GDM1 (cell line): ENCODE measurements around the gene LIPJ.
A peak's percentile ranks its signal among the peaks of the same experiment; 100 is the strongest.

Source experiments
- DNase-seq: peaks from one replicate; lab custom pipeline; 2025; lab: John Stamatoyannopoulos, UW

Gene LIPJ

GRCh38 chr10:88586462-88586861 lies at the start of gene LIPJ:
Gene LIPJ, plus strand, starts transcription at chr10:88586762. Its CDS starts 3,926 bp downstream, at chr10:88590688.
- no peak for DNase-seq

DNA sequence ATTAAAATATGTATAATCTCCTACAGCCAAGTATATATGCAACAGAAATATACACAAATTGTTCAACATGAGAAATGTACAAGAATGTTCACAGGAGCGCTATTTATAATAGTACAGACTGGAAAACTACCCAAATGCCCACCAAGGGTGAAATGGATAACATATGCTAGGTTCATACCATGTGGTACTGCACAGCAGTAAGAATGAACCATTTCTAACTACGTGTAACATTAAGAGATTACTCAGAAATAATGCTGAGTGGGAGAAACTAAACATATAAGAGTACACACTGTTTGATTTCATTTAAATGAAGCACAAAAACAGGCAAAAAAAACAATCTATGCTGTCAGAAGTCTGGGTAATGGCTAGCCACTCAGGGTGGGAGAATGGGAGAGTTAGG lies 49.2 kb upstream of the LIPJ start:
- no peak for DNase-seq

- no peak for DNase-seq
These were observed 48.5 kb upstream of the LIPJ start for GRCh38 chr10:88538048-88538447.

GRCh38 chr10:88540351-88540750 lies 46.2 kb upstream of the LIPJ start:
- DNase-seq: no peak

GRCh38 chr10:88541116-88541626 lies 45.4 kb upstream of the LIPJ start:
- no peak for DNase-seq

- DNase-seq: no peak
These were observed 44.0 kb upstream of the LIPJ start for GRCh38 chr10:88542522-88542921.

- DNase-seq: no peak
These were observed 42.3 kb upstream of the LIPJ start for GRCh38 chr10:88544140-88544870.

DNA sequence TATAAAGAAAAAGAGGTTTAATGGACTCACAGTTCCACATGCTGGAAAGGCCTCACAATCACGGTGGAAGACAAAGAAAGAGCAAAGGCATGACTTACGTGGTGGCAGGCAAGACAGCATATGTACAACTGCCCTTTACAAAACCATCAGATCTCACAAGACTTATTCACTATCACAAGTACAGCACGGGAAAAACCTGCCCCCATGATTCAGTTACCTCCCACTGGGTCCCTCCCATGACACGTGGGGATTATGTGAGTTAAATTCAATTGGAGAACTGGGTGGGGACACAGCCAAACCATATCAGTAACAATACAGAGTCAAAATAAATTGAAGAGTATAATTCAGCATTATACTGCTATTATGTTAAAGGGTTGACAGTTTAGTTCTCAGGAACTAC lies 41.2 kb upstream of the LIPJ start:
- no peak for DNase-seq

- no peak for DNase-seq
These were observed 40.1 kb upstream of the LIPJ start for GRCh38 chr10:88546497-88546896.

- DNase-seq: no peak
These were observed 35.3 kb upstream of the LIPJ start for GRCh38 chr10:88551246-88551645.

GRCh38 chr10:88553116-88553752 lies 33.3 kb upstream of the LIPJ start:
- DNase-seq: peak; percentile 66

DNA sequence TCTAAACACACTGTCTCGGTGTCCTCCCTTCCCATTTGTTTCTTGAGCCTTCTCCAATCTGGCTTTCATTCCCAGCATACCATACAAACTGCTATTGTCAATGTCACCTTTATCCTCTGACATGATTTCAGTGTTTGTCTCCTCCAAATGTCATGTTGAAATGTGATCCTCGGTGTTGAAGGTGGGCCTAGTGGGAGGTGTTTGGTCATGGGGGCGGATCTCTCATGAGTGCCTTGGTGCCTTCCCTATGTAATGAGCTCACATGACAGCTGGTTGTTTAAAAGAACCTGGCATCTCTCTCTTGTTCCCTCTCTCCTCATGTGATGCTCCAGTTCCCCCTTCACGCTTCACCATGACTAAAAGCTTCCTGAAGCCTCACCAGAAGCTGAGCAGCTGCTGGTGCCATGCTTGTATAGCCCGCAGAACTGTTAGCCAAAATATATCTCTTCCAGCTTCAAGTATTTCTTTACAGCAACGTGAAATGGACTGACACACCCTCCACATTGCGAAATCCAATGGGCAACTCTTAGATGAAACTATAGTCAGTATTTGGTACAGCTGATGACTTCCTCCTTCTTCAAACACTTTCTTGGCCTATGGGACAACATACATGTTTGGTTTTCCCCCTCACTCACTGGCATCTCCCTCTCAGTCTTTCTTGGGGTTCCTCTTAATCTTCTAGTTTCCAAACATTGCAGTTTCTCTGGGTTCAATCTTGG lies 31.2 kb upstream of the LIPJ start:
- DNase-seq: no peak

DNA sequence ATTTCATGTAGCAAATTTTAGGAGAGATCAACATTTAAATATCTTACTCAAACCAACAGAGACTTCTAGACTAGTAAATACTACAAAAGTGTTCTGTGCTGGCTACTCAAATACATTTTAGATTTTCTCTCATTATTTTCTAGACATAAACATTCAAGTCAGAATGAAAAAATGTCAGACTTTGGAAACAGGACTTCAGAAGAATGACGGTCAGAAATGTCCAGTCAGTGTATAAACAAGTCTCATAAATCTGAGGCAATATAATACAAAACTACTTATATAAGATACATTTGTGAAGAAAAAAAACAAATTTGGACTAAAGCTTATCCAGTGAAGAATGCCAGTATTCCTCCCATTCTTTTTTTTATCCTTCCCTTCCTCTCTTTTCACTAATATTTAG lies 29.3 kb upstream of the LIPJ start:
- no peak for DNase-seq

- DNase-seq: no peak
These were observed 28.9 kb upstream of the LIPJ start for GRCh38 chr10:88557658-88558057.

GRCh38 chr10:88562152-88562551 lies 24.4 kb upstream of the LIPJ start:
- DNase-seq: no peak

- DNase-seq: no peak
These were observed 21.5 kb upstream of the LIPJ start for GRCh38 chr10:88565072-88565471.

GRCh38 chr10:88582411-88582805 lies 4.2 kb upstream of the LIPJ start:
- DNase-seq: no peak

DNA sequence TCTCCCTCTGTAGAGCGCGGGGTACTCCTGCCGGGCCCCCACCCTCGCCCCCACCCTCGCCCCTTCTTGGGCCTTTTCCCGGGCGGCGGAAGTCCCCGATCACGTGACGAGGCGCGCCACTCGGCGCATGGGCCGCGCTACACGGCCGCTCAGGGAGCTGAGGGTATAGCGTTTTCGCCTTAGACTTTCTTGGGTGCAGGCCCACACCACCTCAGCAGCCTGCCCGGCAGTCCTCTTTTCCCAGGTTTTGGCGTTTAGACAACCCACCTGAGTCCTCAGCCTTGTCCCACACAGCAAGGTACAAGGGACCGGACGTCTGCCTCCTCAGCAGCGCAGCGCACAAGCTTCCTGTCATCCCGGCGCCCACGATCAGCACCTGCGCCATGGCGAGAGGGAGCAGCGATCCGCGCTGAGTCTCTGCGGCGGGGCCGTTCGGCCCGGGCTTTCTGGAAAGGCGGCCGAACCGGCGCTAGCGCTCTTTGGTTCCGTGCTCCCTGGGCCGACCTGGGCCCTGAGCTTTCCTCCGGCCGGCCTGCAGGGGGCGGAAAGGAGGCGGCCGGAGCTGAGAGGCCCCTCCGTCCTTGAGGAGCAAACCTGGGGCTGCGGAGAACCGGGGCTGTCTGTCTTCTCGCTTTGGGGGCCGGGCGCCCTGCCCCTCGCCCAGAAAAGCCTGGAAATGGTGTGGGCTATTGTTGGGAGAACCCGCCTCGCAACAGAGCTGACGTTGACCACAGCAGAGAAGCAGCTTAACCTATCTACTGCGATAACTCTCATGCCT lies 3.6 kb upstream of the LIPJ start, which contains the start of gene RNLS:
RNLS (minus strand) TSS at position 513 of the 778 bp plus-strand sequence.
- peak; percentile 30 for DNase-seq

- no peak for DNase-seq
These were observed 3.0 kb upstream of the LIPJ start for GRCh38 chr10:88583584-88583957.

GRCh38 chr10:88592381-88592780 lies 5.8 kb downstream of the LIPJ start:
- no peak for DNase-seq

GRCh38 chr10:88592906-88593305 lies 6.3 kb downstream of the LIPJ start:
- DNase-seq: no peak

- DNase-seq: no peak
These were observed 7.9 kb downstream of the LIPJ start for GRCh38 chr10:88594482-88594881.
